Measurements from ENCODE around the gene HS3ST6.

DNA sequence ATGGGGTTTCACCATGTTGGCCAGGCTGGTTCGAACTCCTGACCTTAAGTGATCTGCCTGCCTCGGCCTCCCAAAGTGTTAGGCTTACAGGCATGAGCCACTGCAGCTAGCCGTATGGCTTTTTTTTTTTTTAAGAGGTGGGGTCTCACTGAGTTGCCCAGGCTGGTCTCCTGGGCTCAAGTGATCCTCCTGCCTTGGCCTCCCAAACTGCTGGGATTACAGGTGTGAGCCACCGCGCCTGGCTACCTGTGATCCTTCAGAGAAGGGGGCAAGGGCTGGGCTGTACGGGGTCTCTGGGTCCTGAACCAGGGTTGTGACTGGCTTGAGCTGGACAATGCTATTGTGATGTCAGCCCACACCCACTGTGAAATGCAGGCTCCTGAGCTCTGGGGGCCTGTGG, 48.2 kb upstream of the HS3ST6 start, which contains the start of gene RNF151:
- TF ChIP-seq POLR2A (IDR thresholded peaks at IDR 0.05) (no peak), CTCF (IDR thresholded peaks at IDR 0.05) (no peak), POLR2AphosphoS5 (IDR thresholded peaks at IDR 0.05) (no peak)

Data from transverse colon (tissue), 4 donors.